ENCODE data around the gene KBTBD8. TPM values are rescaled to one million over a fixed set of nuclear protein-coding genes. Genes with fewer than 3 reads are reported as not detected.

KBTBD8 gene
- 2.7 TPM for polyA plus RNA-seq
- long read RNA-seq, donor 1: 0 reads
- long read RNA-seq, donor 2, full-length matches to known transcripts: 2 of 2 reads
- long read RNA-seq, donor 2, partial matches to known transcripts: 0 of 2 reads
- long read RNA-seq, donor 2, other reads (novel, unspliced or antisense): 0 of 2 reads
- long read RNA-seq, donor 3: 0 reads
- long read RNA-seq, donor 4: 0 reads
- long read RNA-seq, donor 5, full-length matches to known transcripts: 2 of 2 reads
- long read RNA-seq, donor 5, partial matches to known transcripts: 0 of 2 reads
- long read RNA-seq, donor 5, other reads (novel, unspliced or antisense): 0 of 2 reads
- long read RNA-seq, donor 6: 0 reads
- long read RNA-seq, donor 7: 0 reads
- long read RNA-seq, donor 8: 0 reads
- long read RNA-seq, donor 9: 0 reads
- long read RNA-seq, donor 10: 0 reads
- long read RNA-seq, donor 11: 0 reads

GRCh38 chr3:66998113-66998903, at the start of gene KBTBD8:
TSS of gene KBTBD8 (plus strand) at chr3:66998307. CDS start at chr3:66998356, 49 bp downstream.
- Histone ChIP-seq H3K4me3 (ENCODE audit: low read length) (peak within 1 kb of the TSS; percentile 80), H3K27me3 (ENCODE audit: control insufficient read depth, insufficient read depth, low read length) (no peaks in the 10 kb centered on the region), H3K4me1 (ENCODE audit: control insufficient read depth, insufficient read depth, low read length) (peaks cover 5% of the 10 kb centered on the region), H3K36me3 (ENCODE audit: control insufficient read depth, insufficient read depth, low read length) (no peaks in the 10 kb centered on the region), H3K9me3 (ENCODE audit: control insufficient read depth, low read depth, low read length) (no peaks in the 10 kb centered on the region), H3K27ac (ENCODE audit: low read length) (peak within 1 kb of the TSS; percentile 46)
- DNase-seq: peak; percentile 99
- no CpG with 5 or more reads among the region's 75 CpGs for WGBS (ENCODE audit: insufficient coverage, low lambda C conversion rate)

- no peaks in the 10 kb centered on the region for H3K27me3 ChIP-seq (ENCODE audit: control insufficient read depth, insufficient read depth, low read length)
- H3K4me3 ChIP-seq (ENCODE audit: low read length): no peak overlapping the region
- peaks cover 3% of the 10 kb centered on the region for H3K4me1 ChIP-seq (ENCODE audit: control insufficient read depth, insufficient read depth, low read length)
- H3K36me3 ChIP-seq (ENCODE audit: control insufficient read depth, insufficient read depth, low read length): no peaks in the 10 kb centered on the region
- 33% methylated on average over 1 of the region's 2 CpGs for WGBS (ENCODE audit: insufficient coverage, low lambda C conversion rate)
- no peak overlapping the region for H3K27ac ChIP-seq (ENCODE audit: low read length)
- no peaks in the 10 kb centered on the region for H3K9me3 ChIP-seq (ENCODE audit: control insufficient read depth, low read depth, low read length)
- DNase-seq: peak; percentile 26 to 66
Measured at GRCh38 chr3:66948838-66949237, 49.3 kb upstream of the KBTBD8 start.

GRCh38 chr3:66949898-66950297, 48.2 kb upstream of the KBTBD8 start:
- 89% methylated on average over 3 of the region's 3 CpGs for WGBS (ENCODE audit: insufficient coverage, low lambda C conversion rate)

GRCh38 chr3:66952357-66952756, 45.8 kb upstream of the KBTBD8 start:
- no peak overlapping the region for H3K27ac ChIP-seq (ENCODE audit: low read length)
- WGBS (ENCODE audit: insufficient coverage, low lambda C conversion rate): 100% methylated on average over 1 of the region's 1 CpG
- peaks cover 20% of the 10 kb centered on the region for H3K4me1 ChIP-seq (ENCODE audit: control insufficient read depth, insufficient read depth, low read length)
- DNase-seq: no peak
- H3K36me3 ChIP-seq (ENCODE audit: control insufficient read depth, insufficient read depth, low read length): no peaks in the 10 kb centered on the region
- H3K4me3 ChIP-seq (ENCODE audit: low read length): no peak overlapping the region
- H3K27me3 ChIP-seq (ENCODE audit: control insufficient read depth, insufficient read depth, low read length): no peaks in the 10 kb centered on the region
- no peaks in the 10 kb centered on the region for H3K9me3 ChIP-seq (ENCODE audit: control insufficient read depth, low read depth, low read length)

More at GRCh38 chr3:66949898-66950297, 48.2 kb upstream of the KBTBD8 start:
- no peak for DNase-seq
- no peaks in the 10 kb centered on the region for H3K36me3 ChIP-seq (ENCODE audit: control insufficient read depth, insufficient read depth, low read length)
- no peak overlapping the region for H3K4me3 ChIP-seq (ENCODE audit: low read length)
- peaks cover 13% of the 10 kb centered on the region for H3K4me1 ChIP-seq (ENCODE audit: control insufficient read depth, insufficient read depth, low read length)
- H3K27me3 ChIP-seq (ENCODE audit: control insufficient read depth, insufficient read depth, low read length): no peaks in the 10 kb centered on the region
- H3K27ac ChIP-seq (ENCODE audit: low read length): no peak overlapping the region
- no peaks in the 10 kb centered on the region for H3K9me3 ChIP-seq (ENCODE audit: control insufficient read depth, low read depth, low read length)

- no CpG with 5 or more reads among the region's 4 CpGs for WGBS (ENCODE audit: insufficient coverage, low lambda C conversion rate)
- Histone ChIP-seq H3K4me3 (ENCODE audit: low read length) (no peak overlapping the region), H3K27ac (ENCODE audit: low read length) (peak overlapping the region; percentile 43), H3K9me3 (ENCODE audit: control insufficient read depth, low read depth, low read length) (no peaks in the 10 kb centered on the region), H3K27me3 (ENCODE audit: control insufficient read depth, insufficient read depth, low read length) (no peaks in the 10 kb centered on the region), H3K4me1 (ENCODE audit: control insufficient read depth, insufficient read depth, low read length) (peaks cover 25% of the 10 kb centered on the region), H3K36me3 (ENCODE audit: control insufficient read depth, insufficient read depth, low read length) (no peaks in the 10 kb centered on the region)
- peak; percentile 51 to 73 for DNase-seq
Measured at GRCh38 chr3:66953934-66954445, 44.1 kb upstream of the KBTBD8 start.

- H3K9me3 ChIP-seq (ENCODE audit: control insufficient read depth, low read depth, low read length): no peaks in the 10 kb centered on the region
- H3K27me3 ChIP-seq (ENCODE audit: control insufficient read depth, insufficient read depth, low read length): no peaks in the 10 kb centered on the region
- no peak overlapping the region for H3K27ac ChIP-seq (ENCODE audit: low read length)
- no CpG with 5 or more reads among the region's 4 CpGs for WGBS (ENCODE audit: insufficient coverage, low lambda C conversion rate)
- peaks cover 28% of the 10 kb centered on the region for H3K4me1 ChIP-seq (ENCODE audit: control insufficient read depth, insufficient read depth, low read length)
- no peak overlapping the region for H3K4me3 ChIP-seq (ENCODE audit: low read length)
- H3K36me3 ChIP-seq (ENCODE audit: control insufficient read depth, insufficient read depth, low read length): no peaks in the 10 kb centered on the region
- DNase-seq: no peak
Measured at GRCh38 chr3:66956742-66957141, 41.4 kb upstream of the KBTBD8 start.

GRCh38 chr3:66957367-66957766, 40.7 kb upstream of the KBTBD8 start:
- no peak overlapping the region for H3K4me3 ChIP-seq (ENCODE audit: low read length)
- no peaks in the 10 kb centered on the region for H3K27me3 ChIP-seq (ENCODE audit: control insufficient read depth, insufficient read depth, low read length)
- DNase-seq: peak; percentile 81 to 82
- H3K9me3 ChIP-seq (ENCODE audit: control insufficient read depth, low read depth, low read length): no peaks in the 10 kb centered on the region
- peak overlapping the region; percentile 20 for H3K27ac ChIP-seq (ENCODE audit: low read length)
- no peaks in the 10 kb centered on the region for H3K36me3 ChIP-seq (ENCODE audit: control insufficient read depth, insufficient read depth, low read length)
- peaks cover 34% of the 10 kb centered on the region for H3K4me1 ChIP-seq (ENCODE audit: control insufficient read depth, insufficient read depth, low read length)
- 73% methylated on average over 3 of the region's 5 CpGs for WGBS (ENCODE audit: insufficient coverage, low lambda C conversion rate)

GRCh38 chr3:66958067-66958466, 40.0 kb upstream of the KBTBD8 start:
- Histone ChIP-seq H3K9me3 (ENCODE audit: control insufficient read depth, low read depth, low read length) (no peaks in the 10 kb centered on the region), H3K4me3 (ENCODE audit: low read length) (no peak overlapping the region), H3K36me3 (ENCODE audit: control insufficient read depth, insufficient read depth, low read length) (no peaks in the 10 kb centered on the region), H3K27ac (ENCODE audit: low read length) (no peak overlapping the region), H3K27me3 (ENCODE audit: control insufficient read depth, insufficient read depth, low read length) (no peaks in the 10 kb centered on the region), H3K4me1 (ENCODE audit: control insufficient read depth, insufficient read depth, low read length) (peaks cover 38% of the 10 kb centered on the region)
- DNase-seq: no peak
- no CpG with 5 or more reads among the region's 1 CpG for WGBS (ENCODE audit: insufficient coverage, low lambda C conversion rate)

GRCh38 chr3:66962664-66963063, 35.4 kb upstream of the KBTBD8 start:
- Histone ChIP-seq H3K27me3 (ENCODE audit: control insufficient read depth, insufficient read depth, low read length) (no peaks in the 10 kb centered on the region), H3K9me3 (ENCODE audit: control insufficient read depth, low read depth, low read length) (no peaks in the 10 kb centered on the region), H3K4me3 (ENCODE audit: low read length) (no peak overlapping the region), H3K27ac (ENCODE audit: low read length) (peak overlapping the region; percentile 8), H3K4me1 (ENCODE audit: control insufficient read depth, insufficient read depth, low read length) (peaks cover 17% of the 10 kb centered on the region), H3K36me3 (ENCODE audit: control insufficient read depth, insufficient read depth, low read length) (no peaks in the 10 kb centered on the region)
- DNase-seq: peak; percentile 49 to 85
- 50% methylated on average over 1 of the region's 3 CpGs for WGBS (ENCODE audit: insufficient coverage, low lambda C conversion rate)

- no peaks in the 10 kb centered on the region for H3K36me3 ChIP-seq (ENCODE audit: control insufficient read depth, insufficient read depth, low read length)
- H3K27ac ChIP-seq (ENCODE audit: low read length): no peak overlapping the region
- H3K4me3 ChIP-seq (ENCODE audit: low read length): no peak overlapping the region
- H3K4me1 ChIP-seq (ENCODE audit: control insufficient read depth, insufficient read depth, low read length): peaks cover 4% of the 10 kb centered on the region
- H3K27me3 ChIP-seq (ENCODE audit: control insufficient read depth, insufficient read depth, low read length): no peaks in the 10 kb centered on the region
- no peak for DNase-seq
- H3K9me3 ChIP-seq (ENCODE audit: control insufficient read depth, low read depth, low read length): no peaks in the 10 kb centered on the region
- no CpG with 5 or more reads among the region's 3 CpGs for WGBS (ENCODE audit: insufficient coverage, low lambda C conversion rate)
Measured at GRCh38 chr3:66971245-66971644, 26.9 kb upstream of the KBTBD8 start.
